Fibroblast of lung (primary cell): ENCODE results near the gene DNAI2. TPM values are rescaled to one million over a fixed set of nuclear protein-coding genes. Genes with fewer than 3 reads are reported as not detected.
A peak's percentile ranks its signal among the peaks of the same experiment; 100 is the strongest.

Source experiments
- DNase-seq, 2 donors: peaks; one replicate each; pipeline versions ENCODE4 v3.0.0 to v3.0.0-alpha.2; 2010; ENCODE audit warnings: low read depth in 2 of 2
- H2AFZ ChIP-seq: 2 replicates; pipeline ENCODE4 v1.5.1; 2012; ENCODE audit warnings: low read length, control low read depth, inconsistent platforms
- H3K27ac ChIP-seq: 2 replicates; pipeline ENCODE4 v1.5.1; 2011; ENCODE audit warnings: low read length, control low read depth; ENCODE audit not compliant: insufficient read depth
- H3K27me3 ChIP-seq: 2 replicates; pipeline ENCODE4 v1.5.1; 2011; ENCODE audit warnings: mild to moderate bottlenecking, low read length; ENCODE audit not compliant: control insufficient read depth, insufficient read depth
- H3K36me3 ChIP-seq: 2 replicates; pipeline ENCODE4 v1.5.1; 2011; ENCODE audit warnings: low read length; ENCODE audit not compliant: control insufficient read depth, insufficient read depth
- H3K4me1 ChIP-seq: 2 replicates; pipeline ENCODE4 v1.5.1; 2011; ENCODE audit warnings: low read length; ENCODE audit not compliant: control insufficient read depth, insufficient read depth; ENCODE audit errors: extremely low read depth
- H3K4me2 ChIP-seq: 2 replicates; pipeline ENCODE4 v1.5.1; 2011; ENCODE audit warnings: low read length, control low read depth; ENCODE audit not compliant: insufficient read depth; ENCODE audit errors: extremely low read depth
- H3K4me3 ChIP-seq, 4 experiments: fragments of 200-600 bp in 1 of 4; sonication (generic) in 1 of 4; replicated peaks in 1 of 4; 2 replicates each; pipeline ENCODE4 v1.5.1; 2011 to 2016; ENCODE audit warnings: low read length in 4 of 4, low read depth in 3 of 4, mild to moderate bottlenecking in 3 of 4, control low read depth in 2 of 4, inconsistent platforms in 1 of 4, mixed read lengths in 1 of 4; ENCODE audit not compliant: insufficient read depth in 1 of 4; ENCODE audit errors: control extremely low read depth in 1 of 4
- H3K79me2 ChIP-seq: 2 replicates; pipeline ENCODE4 v1.5.1; 2012; ENCODE audit warnings: mild to moderate bottlenecking, low read length, inconsistent platforms; ENCODE audit not compliant: control insufficient read depth, insufficient read depth
- H3K9ac ChIP-seq: 2 replicates; pipeline ENCODE4 v1.5.1; 2011; ENCODE audit warnings: mild to moderate bottlenecking, low read length, control low read depth; ENCODE audit not compliant: insufficient read depth
- H3K9me3 ChIP-seq: 2 replicates; pipeline ENCODE4 v1.5.1; 2012; ENCODE audit warnings: low read depth, low read length; ENCODE audit not compliant: control insufficient read depth, insufficient read depth
- H4K20me1 ChIP-seq: 2 replicates; pipeline ENCODE4 v1.5.1; 2011; ENCODE audit warnings: low read length; ENCODE audit not compliant: control insufficient read depth, insufficient read depth; ENCODE audit errors: extremely low read depth
- EZH2 ChIP-seq: IDR thresholded peaks from 2 replicates; pipeline ENCODE4 v1.5.1; 2012; ENCODE audit warnings: low read length, control low read depth, mild to moderate bottlenecking; ENCODE audit errors: missing control alignments
- polyA plus RNA-seq, 2 donors: library from polyadenylated mRNA; depleted of rRNA in 1 of 2; stranded (reverse) in 1 of 2; unstranded in 1 of 2; fragments of >200 nt; gene quantifications; 2 replicates each; pipeline ENCODE4 v1.2.1, GENCODE V29; 2011 to 2012; ENCODE audit warnings: missing spikeins in 1 of 2
- total RNA-seq: library from RNA; depleted of rRNA; stranded (reverse); fragments of >200 nt; gene quantifications from 2 replicates; pipeline ENCODE4 v1.2.1, GENCODE V29; 2014
- TF ChIP-seq, protein P1 (sequence below), 2 donors: IDR thresholded peaks in 1 of 2; conservative IDR thresholded peaks in 1 of 2; 1 replicate in 1 of 2; 2 replicates in 1 of 2; pipeline ENCODE4 v1.5.1; 2011 to 2012; ENCODE audit warnings: low read length in 2 of 2, control low read depth in 1 of 2, inconsistent platforms in 1 of 2, low read depth in 1 of 2, mild to moderate bottlenecking in 1 of 2

DNAI2 gene
- total and polyA plus RNA-seq, 2 donors (not counting 1 experiment from before 2014, with no cell fraction given) = not detected

DNA sequence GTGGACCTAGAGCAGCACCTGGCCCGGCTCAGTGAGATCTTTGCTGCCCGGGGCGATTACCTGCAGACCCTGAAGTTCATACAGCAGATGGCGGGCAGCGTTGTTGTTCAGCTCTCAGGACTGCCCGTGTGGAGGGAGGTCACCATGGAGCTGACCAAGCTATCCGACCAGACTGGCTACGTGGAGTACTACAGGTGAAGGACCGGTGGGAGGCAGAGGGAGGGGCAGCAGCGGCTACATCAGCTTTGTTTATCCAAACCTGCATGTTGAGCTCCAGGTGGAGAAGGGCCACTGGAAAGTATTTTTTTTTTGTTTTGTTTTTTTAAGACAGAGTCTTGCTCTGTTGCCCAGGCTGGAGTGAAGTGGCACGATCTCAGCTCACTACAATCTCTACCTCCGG is 36.7 kb upstream of the DNAI2 start:
- H3K36me3 ChIP-seq = no peaks in the 10 kb centered on the region
- H3K9me3 ChIP-seq = no peaks in the 10 kb centered on the region
- no peaks in the 10 kb centered on the region for H3K27me3 ChIP-seq
- no peak overlapping the region for H3K27ac ChIP-seq
- H3K4me3 ChIP-seq = no peak overlapping the region
- no peak overlapping the region for H3K9ac ChIP-seq
- no peaks in the 10 kb centered on the region for H3K4me1 ChIP-seq
- no peaks in the 10 kb centered on the region for H3K79me2 ChIP-seq
- no peak for DNase-seq
- H3K4me2 ChIP-seq = no peak overlapping the region
- H4K20me1 ChIP-seq = no peaks in the 10 kb centered on the region
- H2AFZ ChIP-seq = no peak overlapping the region
- TF ChIP-seq, protein P1, sequence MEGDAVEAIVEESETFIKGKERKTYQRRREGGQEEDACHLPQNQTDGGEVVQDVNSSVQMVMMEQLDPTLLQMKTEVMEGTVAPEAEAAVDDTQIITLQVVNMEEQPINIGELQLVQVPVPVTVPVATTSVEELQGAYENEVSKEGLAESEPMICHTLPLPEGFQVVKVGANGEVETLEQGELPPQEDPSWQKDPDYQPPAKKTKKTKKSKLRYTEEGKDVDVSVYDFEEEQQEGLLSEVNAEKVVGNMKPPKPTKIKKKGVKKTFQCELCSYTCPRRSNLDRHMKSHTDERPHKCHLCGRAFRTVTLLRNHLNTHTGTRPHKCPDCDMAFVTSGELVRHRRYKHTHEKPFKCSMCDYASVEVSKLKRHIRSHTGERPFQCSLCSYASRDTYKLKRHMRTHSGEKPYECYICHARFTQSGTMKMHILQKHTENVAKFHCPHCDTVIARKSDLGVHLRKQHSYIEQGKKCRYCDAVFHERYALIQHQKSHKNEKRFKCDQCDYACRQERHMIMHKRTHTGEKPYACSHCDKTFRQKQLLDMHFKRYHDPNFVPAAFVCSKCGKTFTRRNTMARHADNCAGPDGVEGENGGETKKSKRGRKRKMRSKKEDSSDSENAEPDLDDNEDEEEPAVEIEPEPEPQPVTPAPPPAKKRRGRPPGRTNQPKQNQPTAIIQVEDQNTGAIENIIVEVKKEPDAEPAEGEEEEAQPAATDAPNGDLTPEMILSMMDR (conservative IDR thresholded peaks at IDR 0.05 in 1 of 2, IDR thresholded peaks at IDR 0.05 in 1 of 2; ENCODE audit: low read depth in 1 of 2, low read length in 2 of 2) = no peak
- TF ChIP-seq EZH2 = no peak

DNA sequence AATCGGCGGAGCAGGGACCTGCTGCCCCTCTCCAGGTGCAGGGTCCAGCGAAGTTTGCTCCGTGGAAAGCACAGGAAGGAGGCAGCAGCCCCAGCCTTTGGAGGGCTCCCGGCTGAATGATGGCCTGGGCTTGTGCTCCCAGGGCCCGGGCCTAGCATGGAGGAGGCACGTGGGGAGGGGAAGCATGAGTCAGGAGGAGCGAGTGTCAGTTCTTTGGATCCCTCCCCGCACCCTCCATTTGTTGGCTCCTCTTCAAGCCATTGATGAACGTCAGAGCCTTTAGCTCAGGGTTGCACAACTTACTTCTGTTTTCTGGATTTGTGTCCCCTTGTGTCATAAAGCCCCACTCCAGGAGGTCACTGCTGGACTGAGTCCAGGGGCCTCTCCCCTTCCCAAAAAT is 34.9 kb upstream of the DNAI2 start:
- no peak overlapping the region for H2AFZ ChIP-seq
- no peaks in the 10 kb centered on the region for H4K20me1 ChIP-seq
- H3K4me3 ChIP-seq = no peak overlapping the region
- H3K9ac ChIP-seq = no peak overlapping the region
- H3K4me2 ChIP-seq = no peak overlapping the region
- H3K27ac ChIP-seq = no peak overlapping the region
- no peaks in the 10 kb centered on the region for H3K4me1 ChIP-seq
- no peaks in the 10 kb centered on the region for H3K9me3 ChIP-seq
- no peaks in the 10 kb centered on the region for H3K79me2 ChIP-seq
- DNase-seq = peak; percentile 21 to 47
- H3K27me3 ChIP-seq = no peaks in the 10 kb centered on the region
- no peaks in the 10 kb centered on the region for H3K36me3 ChIP-seq
- no peak for TF ChIP-seq EZH2
- TF ChIP-seq, protein P1 (conservative IDR thresholded peaks at IDR 0.05 in 1 of 2, IDR thresholded peaks at IDR 0.05 in 1 of 2; ENCODE audit: low read depth in 1 of 2, low read length in 2 of 2) = no peak

DNA sequence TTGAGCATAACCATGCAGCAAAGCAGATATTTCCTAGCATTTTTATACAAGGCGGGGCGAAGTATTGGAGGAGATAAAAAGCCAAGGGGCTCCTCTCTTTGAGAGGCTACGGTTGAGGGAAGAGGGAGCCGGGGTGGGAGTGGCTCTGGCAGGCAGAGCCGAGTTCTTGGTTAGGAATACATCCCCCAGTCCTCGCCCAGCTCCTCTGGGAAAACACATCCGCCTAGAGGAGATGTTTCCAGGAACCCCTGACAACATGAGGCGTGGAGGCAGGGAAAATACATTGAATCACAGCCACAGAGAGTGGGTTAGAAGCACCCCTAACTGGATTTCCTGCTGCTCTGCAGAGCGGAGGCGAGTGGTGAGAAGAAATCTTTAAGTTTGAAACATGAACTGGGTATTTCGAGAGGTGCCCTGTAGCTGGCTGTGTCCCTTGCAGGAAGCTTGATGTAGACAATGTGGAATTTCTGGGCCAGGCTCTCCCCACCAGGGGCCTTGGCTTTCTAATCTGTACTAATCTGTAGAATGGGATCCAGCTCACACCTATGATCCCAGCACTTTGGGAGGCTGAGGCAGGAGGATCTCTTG is 33.3 kb upstream of the DNAI2 start:
- no peak overlapping the region for H3K4me2 ChIP-seq
- H3K4me1 ChIP-seq = no peaks in the 10 kb centered on the region
- H3K9ac ChIP-seq = no peak overlapping the region
- no peaks in the 10 kb centered on the region for H3K79me2 ChIP-seq
- no peak overlapping the region for H3K4me3 ChIP-seq
- no peaks in the 10 kb centered on the region for H3K27me3 ChIP-seq
- no peaks in the 10 kb centered on the region for H4K20me1 ChIP-seq
- peak; percentile 15 to 53 for DNase-seq
- H3K27ac ChIP-seq = no peak overlapping the region
- H3K36me3 ChIP-seq = no peaks in the 10 kb centered on the region
- no peaks in the 10 kb centered on the region for H3K9me3 ChIP-seq
- TF ChIP-seq EZH2 = no peak
- TF ChIP-seq, protein P1 (conservative IDR thresholded peaks at IDR 0.05 in 1 of 2, IDR thresholded peaks at IDR 0.05 in 1 of 2; ENCODE audit: low read depth in 1 of 2, low read length in 2 of 2) = no peak
- no peak overlapping the region for H2AFZ ChIP-seq
